NCI-H2196 treated with DMSO at 0.1 percent for 48 hours (cell line): Measurements from ENCODE around the gene HERC2.
"Not testable (repeated sequence)": the region's sequence is repeated elsewhere in the genome, so short reads cannot be mapped to it uniquely, and the experiment has no call there.

Experiments used
- DNase-seq: peaks from one replicate; lab custom pipeline; 2025; ENCODE audit not compliant: unreplicated experiment; lab: John Stamatoyannopoulos, UW

Gene HERC2

DNA sequence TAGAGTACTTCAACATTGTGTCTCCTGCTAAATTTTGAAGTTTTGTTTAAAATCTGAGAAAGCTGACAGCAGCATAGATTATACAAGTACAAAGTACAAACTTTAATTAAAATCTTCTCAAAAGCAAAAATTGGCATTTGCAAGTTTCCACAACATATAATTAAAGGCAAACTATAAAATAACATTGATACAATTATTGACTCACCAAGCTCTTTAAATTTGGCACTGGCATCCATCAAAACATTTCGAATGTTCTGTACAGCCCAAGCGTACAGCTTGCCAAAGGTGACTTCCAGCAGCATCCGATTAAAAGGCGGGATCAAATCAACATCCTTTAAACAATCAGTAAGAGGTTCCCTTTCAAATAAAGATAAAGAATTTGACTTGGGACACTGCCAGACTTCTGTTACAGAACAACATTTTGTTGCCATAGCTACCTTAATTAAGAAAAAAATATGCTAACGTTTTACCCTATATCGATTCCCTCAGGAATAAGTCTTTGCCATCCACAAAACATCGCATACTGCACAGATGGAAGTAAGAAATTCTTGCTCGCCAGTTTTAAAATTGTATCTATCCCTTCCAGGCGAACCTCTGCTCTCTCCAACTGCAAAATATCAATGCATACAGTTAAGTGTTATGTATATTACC lies 92.9 kb downstream of the HERC2 start:
- not testable (repeated sequence) for DNase-seq

DNA sequence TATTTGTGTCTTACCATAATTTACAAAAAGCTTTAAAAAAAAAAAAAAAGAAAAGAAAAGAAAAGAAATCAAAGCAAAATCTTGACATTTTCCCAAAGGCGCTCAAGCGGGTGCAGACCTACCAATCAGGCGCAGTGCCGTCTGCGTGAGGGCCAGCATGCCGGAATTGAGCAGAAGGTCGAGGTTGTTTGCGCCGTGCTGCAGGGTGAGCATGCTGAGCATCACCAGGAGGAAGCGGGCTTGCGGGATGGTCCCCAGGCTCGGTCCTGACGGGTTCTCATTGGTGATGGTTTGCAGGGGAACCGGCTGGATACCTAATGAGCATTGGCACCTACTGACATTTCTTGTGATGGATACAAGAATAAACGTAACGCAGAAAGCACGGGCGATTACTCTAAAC lies 93.9 kb downstream of the HERC2 start:
- DNase-seq, result no peak

DNA sequence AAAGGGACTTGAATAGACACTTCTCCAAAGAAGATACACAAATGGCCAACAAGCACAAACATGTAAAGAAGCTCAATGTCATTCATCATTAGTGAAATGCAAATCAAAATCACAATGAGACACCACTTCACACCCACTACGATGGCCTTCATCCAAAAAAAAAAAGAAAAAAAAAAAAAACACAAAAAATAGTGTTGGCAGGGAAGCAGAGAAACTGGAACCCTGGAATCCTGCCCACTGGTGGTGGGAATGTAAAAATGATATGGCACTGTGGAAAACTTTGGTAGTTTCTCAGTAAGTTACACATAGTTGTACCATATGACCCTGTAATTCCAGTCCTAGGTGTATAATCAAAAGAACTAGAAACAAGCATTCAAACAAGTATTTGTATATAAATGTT lies 94.7 kb downstream of the HERC2 start:
- not testable (repeated sequence) for DNase-seq

DNA sequence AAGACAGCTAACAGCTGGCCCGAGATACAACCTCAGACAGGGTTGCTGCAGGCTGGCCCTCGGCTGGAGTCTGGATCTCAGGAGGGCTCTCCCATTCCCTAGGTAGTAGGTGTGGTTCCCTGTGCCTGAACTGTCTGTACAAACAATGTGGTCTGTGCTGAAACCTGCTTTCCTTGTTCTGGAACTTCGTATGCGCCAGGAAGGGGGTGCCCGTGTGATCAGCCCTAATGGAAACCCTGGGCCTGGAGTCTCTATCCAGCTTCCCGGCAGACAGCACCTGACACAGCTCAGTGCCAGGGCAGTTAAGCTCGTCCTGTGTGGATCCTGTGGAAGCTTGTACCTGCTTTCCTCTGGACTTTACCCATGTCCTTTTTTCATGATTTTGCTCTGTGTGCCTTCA lies 99.4 kb downstream of the HERC2 start:
- not testable (repeated sequence) for DNase-seq

DNA sequence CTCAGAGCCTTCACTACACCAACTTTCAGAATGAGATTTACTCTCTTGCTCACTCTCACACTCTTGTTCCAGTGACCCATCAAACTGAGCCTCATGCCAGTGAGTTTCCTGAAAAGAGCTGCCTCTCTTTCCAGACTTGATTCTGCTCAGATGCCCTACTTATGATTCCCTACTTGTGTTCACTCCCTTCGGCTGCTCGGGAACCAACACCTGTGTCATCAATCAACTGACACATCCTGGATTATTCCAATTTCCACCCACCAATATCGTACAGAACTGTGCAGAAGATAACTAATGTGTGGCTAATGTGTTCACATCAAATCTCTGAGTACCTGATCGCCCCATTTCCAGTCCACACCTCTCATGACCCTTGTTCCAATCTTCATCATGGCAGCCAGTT lies 100.3 kb downstream of the HERC2 start:
- not testable (repeated sequence) for DNase-seq

DNA sequence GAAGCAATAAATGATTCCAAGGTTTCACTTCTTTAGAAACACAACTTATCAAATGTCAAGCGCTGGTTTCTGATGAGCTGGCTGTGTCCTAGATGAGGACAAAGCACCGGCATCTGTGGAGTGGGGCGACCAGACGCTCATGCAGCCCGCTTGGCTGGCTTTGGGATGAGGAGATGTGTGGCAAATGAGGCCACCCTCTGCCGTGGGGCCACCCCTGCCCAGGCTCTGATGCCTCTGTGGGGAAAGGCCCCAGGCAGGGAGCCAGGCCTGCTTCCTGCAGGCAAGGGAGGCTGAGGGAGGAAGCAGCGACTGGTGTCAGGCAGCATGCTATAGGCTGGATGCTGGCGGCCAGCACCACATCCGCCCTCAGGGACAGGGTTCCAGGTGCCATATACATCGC lies 102.9 kb downstream of the HERC2 start:
- no peak for DNase-seq

DNA sequence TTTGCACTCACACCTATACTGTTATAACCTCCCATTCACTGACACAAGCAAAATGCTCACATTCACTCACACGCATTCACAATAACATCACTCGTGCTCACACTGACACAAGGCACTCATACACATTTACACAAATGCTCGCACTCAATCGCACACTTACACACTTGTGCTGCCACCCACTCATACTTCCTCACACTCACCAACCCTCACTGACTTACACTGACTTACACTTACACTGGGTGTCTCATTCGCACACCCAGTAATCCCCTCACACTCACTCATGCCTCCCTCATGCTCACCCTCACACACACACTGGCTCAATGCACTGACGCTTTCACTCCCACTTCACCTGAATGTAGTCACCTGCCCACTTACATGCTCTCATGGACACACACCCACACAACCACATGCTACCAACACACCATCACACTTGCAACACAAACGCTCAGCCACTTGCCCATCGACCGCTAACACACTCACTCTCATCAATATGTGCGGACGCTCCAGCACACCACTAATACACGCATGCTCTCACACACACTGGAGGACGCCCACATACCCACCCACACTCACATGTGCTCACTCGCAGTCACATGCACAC lies 104.9 kb downstream of the HERC2 start:
- not testable (repeated sequence) for DNase-seq

DNA sequence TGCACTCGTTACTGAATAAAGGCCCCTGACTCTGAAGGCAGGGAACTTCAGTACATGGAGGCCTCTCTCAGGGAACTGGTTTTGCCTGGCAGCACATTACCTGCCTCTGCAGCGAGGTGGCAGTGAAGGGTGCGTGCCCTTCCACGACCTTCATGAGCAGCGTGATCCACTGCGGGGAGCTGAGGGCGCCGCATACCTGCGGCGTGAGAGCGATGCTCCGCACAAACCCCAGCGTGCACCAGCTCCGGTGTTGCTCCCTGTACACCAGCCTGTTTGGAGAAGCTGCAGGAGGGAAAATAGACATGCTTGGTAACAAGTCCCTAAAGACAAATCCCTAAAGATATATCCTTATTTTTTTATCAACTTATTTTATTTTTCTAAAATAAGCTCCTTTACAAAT lies 106.5 kb downstream of the HERC2 start:
- not testable (repeated sequence) for DNase-seq

DNA sequence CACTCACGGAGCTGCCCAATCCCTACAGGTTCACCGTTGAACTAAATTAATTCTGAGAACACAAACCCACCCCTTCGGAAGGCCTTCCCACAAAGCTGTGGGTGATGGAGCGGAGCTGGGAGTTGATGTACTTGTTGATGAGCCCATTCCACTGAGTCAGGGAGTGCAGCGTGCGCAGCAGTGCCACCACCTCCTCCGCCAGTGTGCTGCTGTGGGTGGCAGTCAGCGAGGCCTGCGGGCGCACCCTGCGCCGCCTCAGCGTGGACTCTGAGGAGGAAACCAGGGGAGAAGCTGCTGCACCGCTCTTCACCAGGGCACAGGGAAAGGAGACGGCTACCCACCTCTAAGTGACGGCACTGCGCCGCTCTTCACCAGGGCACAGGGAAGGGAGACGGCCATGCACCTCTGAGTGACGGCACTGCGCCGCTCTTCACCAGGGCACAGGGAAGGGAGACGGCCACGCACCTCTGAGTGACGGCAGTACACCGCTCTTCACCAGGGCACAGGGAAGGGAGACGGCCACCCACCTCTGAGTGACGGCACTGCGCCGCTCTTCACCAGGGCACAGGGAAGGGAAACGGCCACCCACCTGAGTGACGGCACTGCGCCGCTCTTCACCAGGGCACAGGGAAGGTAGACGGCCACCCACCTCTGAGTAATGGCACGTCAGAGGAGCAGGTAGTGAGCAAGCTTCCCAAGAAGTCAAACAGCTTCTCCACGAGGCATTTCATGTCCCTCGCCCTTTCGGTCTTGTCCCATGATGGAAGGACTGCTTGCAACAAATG lies 107.8 kb downstream of the HERC2 start:
- DNase-seq, result not testable (repeated sequence)

DNA sequence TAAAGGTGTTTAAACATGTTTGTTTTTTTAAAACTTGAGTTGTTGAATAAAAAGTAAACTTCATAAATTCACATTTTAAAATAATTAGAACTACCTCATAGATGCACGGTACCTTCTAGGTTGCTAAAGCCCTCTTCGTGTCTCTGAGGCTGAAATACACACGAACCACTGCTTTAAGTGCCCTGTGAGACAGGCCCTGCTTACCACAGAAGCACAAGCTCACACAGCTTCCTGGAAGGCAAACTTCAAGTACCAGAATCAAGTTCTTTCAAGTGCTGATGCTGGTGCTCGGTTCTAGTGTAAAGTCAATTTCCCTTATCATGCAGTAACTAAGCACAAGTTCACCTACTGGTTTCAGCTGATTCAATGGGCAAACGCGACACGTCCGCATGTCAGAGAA lies 108.6 kb downstream of the HERC2 start:
- DNase-seq, result not testable (repeated sequence)

DNA sequence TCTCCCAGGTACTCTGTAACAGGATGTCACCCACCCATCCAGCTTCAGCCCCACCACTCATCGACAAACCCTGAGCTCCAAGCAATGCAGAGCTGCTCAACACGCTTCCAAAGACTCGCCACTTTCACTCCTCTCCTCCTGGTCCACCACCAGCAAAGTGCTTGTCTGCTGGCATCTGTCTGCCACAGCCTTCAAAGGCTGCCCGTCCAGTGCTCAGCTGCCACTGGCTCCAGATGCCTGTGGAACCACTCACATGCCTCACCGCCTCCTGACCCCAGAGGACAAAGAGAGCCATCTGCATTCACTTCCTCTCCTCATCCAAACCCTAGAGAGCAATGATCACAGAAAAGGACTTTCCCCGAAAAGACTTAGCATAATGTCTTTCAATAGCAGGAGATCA lies 113.4 kb downstream of the HERC2 start:
- no peak for DNase-seq

DNA sequence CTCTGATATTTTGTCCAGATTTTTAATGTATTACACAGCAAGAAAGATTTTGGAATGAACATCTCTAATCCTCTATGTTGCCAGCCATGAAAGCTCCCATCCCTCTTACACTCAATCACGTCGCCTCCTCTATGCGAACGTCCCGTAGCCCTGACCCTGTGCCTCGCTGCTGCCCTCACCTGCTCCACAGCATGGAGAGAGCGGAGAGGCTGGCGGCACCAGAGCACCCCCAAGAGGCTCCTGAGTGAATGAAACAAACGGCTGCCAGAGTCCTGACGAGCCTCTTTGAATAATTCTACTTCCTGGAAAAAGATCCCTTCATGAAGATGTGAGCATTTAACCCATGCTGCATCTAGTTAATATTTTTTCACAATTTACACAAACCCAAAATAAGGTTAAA lies 116.3 kb downstream of the HERC2 start:
- DNase-seq, result not testable (repeated sequence)

DNA sequence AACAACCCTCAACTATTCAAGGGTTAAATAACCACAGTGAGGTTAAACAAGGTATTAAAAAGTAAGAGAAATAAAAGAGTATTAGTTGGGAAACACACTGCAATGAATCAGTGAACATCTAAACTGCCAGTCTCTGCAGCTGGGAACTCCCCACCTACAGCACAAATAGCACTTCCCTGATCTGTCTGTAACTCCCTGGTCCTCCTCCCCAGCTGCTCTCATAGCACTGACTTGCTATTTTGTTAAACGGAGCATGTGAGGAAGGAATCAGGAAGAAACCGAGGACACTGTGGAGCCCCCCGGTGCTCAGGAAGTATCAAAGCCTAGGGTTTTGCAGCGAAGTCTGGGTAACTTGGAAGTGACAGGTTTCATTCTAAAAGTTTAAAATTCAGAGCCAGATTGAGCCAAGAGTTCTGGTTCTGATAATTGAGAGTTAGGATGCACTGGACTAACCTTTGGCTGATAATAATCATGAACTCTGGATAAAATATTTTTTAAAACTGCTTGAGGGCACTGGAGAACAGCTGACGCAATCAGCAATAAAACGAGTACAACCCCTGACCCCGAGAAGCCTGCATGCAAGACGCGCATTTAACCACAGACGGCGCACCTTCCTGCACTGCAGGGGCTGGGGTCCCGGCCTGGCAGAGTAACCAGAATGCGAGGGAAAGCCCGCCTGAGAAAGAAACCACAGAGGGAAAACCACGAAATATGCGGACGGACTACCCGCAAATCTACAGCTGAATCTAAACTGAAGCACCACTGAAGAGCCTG lies 118.7 kb downstream of the HERC2 start:
- DNase-seq, result not testable (repeated sequence)

DNA sequence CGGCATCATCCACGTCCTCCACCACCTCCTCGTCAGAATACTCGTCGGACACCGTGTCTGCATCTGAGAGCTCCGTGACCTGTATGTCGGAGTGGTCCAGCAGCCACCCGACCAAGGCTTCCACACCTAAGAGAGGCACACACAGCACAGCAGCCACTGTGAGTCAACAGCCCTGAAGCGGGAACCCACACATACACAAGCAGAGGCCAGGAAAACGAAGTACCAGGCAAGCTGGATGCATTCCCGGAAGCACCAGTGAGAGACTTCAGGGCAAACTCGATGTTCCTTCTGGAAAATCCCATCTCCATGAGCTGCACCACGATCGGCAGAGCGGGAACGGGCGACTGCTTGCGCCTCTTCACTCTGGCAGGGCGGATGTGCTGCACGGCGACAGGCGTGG lies 119.9 kb downstream of the HERC2 start:
- not testable (repeated sequence) for DNase-seq

DNA sequence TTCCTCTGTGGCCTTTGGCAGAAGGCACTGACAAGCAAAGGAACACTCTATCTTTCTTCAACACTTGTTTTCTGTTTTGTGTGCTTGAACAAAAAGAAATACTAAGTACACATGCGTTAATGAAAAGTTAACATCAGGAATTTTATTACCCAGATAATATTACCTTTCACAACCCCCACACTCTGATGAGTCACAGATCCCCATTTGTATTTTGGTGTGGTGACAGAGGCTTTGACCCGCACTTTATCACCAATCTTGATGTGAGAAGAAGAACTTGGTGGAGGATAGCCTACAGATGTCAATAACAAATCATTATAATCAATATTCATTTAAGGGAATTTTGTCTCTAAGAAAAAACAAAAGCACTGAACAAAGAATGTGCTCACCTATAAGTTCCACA lies 123.8 kb downstream of the HERC2 start:
- DNase-seq, result not testable (repeated sequence)

DNA sequence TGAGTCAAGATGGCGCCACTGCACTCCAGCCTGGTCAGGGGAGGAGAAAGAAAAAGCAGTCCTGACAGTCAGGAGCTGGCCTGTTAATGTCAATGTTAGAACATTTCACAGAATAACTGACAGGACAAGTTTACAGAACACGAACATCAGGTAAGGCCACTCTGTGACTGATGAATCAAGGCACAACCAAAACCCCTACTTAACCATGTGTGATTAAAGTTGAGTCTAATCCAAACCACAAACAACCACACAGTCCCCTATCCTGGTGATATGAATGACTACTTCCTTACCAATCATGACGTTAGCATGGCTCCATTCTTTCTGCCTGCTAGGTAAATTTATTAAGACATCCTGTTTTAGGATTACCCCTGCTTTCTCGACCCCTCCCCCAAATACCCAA lies 124.3 kb downstream of the HERC2 start:
- DNase-seq, result not testable (repeated sequence)

DNA sequence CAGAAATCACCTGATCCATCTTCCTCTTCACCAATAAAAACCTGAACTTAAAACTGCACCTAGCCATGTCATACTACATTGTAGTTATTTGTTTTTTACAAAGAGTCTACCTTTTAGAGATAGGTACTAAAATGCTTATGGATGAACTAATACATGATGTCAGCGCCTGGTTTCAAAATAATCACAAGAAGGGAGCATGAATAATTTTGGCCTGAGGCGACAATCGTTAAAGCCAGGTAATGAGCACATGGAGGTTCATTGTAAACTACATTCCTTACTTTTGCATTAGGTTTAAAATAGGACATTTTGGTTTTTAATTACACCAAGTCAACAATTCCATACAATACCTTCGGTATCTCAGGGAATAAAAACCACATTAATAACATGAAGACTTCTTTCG lies 125.4 kb downstream of the HERC2 start:
- DNase-seq, result not testable (repeated sequence)

DNA sequence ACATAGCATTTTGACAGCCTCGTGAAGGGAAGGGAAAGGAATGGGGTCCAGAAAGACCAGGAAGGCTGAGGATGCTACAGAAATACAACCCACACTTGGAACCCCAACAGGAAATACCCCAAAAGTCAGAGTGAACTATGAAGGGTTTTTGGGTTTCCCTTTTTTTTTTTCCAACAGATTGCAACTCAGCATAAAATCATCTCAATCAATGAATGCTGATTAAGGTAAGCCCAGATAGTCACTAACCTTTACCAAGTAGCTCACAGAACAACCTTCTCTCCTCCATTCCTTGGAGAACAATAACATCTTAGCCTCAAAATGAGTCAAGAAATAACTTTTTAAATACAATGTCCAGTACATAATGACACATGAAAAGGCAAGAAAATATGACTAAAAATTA lies 129.2 kb downstream of the HERC2 start:
- DNase-seq, result no peak

DNA sequence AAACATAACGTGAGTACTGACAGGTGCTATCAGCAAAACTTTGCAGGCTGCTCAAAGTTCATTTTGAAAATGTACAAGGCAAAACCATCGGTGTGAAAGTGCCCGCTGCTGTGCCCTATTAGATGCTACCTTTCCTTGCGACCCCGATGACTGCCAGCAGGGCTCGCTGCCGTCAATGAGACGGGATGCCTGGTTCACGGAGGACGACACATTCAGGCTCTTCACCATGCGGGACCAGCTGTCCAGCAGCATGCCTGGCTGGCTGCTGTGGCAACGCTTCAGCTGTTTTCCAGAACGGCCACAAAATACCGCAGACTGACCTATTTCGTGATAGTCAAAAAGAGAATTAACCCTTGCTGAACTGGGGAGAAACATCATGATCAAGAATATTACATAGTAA lies 130.1 kb downstream of the HERC2 start:
- DNase-seq, result peak; percentile 10

DNA sequence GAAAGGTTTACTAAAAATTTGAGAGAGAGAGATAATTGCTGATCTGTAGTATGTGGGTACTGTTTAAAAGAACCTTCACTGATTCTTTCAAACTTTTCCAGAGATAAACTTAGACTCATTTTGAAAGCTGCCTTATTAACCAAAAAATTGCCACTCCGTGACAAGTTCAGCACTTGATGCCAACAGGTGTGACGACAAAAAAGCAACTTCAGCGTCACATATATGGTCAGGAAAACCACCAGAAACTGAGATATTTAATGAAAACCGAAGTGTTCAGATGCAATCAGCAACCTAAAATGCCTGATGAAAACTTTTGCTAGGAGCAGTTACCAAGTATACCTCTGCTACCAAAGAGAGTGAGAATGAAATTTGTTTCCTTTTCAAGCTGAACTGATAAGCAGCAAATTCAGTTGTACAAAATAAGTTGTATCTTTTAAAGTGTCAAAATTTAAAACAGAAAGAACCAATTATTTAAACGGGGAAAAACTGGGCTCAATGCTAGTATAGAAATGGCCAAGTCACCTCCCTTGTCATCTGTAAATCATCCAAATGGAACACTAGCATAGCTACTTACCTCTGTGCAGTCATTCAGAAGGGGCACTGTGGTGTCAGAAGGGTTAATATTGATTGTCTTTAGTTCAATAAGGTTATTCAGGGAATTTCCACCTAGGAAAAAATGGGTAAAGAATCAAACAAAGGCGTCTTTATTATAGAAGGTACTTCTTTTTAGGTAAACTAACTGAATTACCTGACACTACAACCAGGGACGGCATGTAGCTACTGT lies 131.4 kb downstream of the HERC2 start:
- no peak for DNase-seq
